SK-N-SH (cell line): Measurements from ENCODE around the gene TBC1D13. TPM values are rescaled to one million over a fixed set of nuclear protein-coding genes. Genes with fewer than 3 reads are reported as not detected.

ENCODE experiments used
- CTCF ChIA-PET: fragments of 300-600, 350-600 bp; formaldehyde crosslinking; extraction: SDS; loops from one replicate; lab custom pipeline; 2021; lab: Yijun Ruan, JAX
- POLR2A ChIA-PET: fragments of 350-600 bp; sonication (Branson Sonifier 250); formaldehyde crosslinking; extraction: SDS; loops from one replicate; lab custom pipeline; 2020; ENCODE audit warnings: antibody characterized with exemption, inconsistent platforms; lab: Yijun Ruan, JAX
- DNase-seq: peaks from one replicate; pipeline ENCODE4 v3.0.0; 2012
- H2AFZ ChIP-seq: fragments of 200-600 bp; sonication (generic); 2 replicates; pipeline ENCODE4 v1.8.1; 2016; ENCODE audit warnings: antibody characterized with exemption, mild to moderate bottlenecking, low read depth
- H3F3A ChIP-seq: fragments of 200-600 bp; sonication (generic); replicated peaks from 2 replicates; pipeline ENCODE3; 2016; ENCODE audit warnings: antibody characterized with exemption, mild to moderate bottlenecking; ENCODE audit not compliant: insufficient read depth
- H3K27ac ChIP-seq, 2 experiments: fragments of 200-500 bp in 1 of 2; fragments of 200-600 bp in 1 of 2; sonication (Bioruptor generic) in 1 of 2; sonication (generic), shearing (Covaris generic) in 1 of 2; 2 replicates each; pipeline versions ENCODE4 v1.5.1 to v1.6.1; 2014 to 2016; ENCODE audit warnings: low read depth in 2 of 2, inconsistent platforms in 1 of 2, low read length in 1 of 2, mild to moderate bottlenecking in 1 of 2, mixed read lengths in 1 of 2
- H3K27me3 ChIP-seq: fragments of 200-600 bp; sonication (generic), shearing (Covaris generic); 2 replicates; pipeline ENCODE4 v1.6.1; 2016; ENCODE audit warnings: mixed run types; ENCODE audit not compliant: insufficient read depth
- H3K36me3 ChIP-seq, 2 experiments: fragments of 200-500 bp in 1 of 2; fragments of 200-600 bp in 1 of 2; sonication (Bioruptor generic) in 1 of 2; sonication (generic) in 1 of 2; replicated peaks in 1 of 2; 2 replicates each; pipeline versions ENCODE3 to v1.5.1; 2014 to 2016; ENCODE audit warnings: low read length in 1 of 2, mild to moderate bottlenecking in 1 of 2; ENCODE audit not compliant: insufficient read depth in 2 of 2, control insufficient read depth in 1 of 2
- H3K4me1 ChIP-seq, 2 experiments: fragments of 200-500 bp in 1 of 2; fragments of 200-600 bp in 1 of 2; sonication (Bioruptor generic) in 1 of 2; sonication (generic), shearing (Covaris generic) in 1 of 2; 2 replicates each; pipeline versions ENCODE4 v1.5.1 to v1.6.1; 2014 to 2016; ENCODE audit warnings: low read depth in 1 of 2, low read length in 1 of 2, mixed run types in 1 of 2; ENCODE audit not compliant: insufficient read depth in 2 of 2, control insufficient read depth in 1 of 2
- H3K4me2 ChIP-seq: fragments of 200-600 bp; sonication (generic), shearing (Covaris generic); 2 replicates; pipeline ENCODE4 v1.6.1; 2017; ENCODE audit warnings: mixed run types
- H3K4me3 ChIP-seq, 2 experiments: fragments of 200-500 bp in 1 of 2; fragments of 200-600 bp in 1 of 2; sonication (Bioruptor generic) in 1 of 2; sonication (generic), shearing (Covaris generic) in 1 of 2; 2 replicates each; pipeline versions ENCODE4 v1.5.1 to v1.8.1; 2014 to 2016; ENCODE audit warnings: low read depth in 2 of 2, inconsistent platforms in 1 of 2, low read length in 1 of 2, mild to moderate bottlenecking in 1 of 2, mixed read lengths in 1 of 2, moderate library complexity in 1 of 2
- H3K79me2 ChIP-seq: fragments of 200-600 bp; sonication (generic); 2 replicates; pipeline ENCODE4 v1.8.1; 2017; ENCODE audit warnings: mild to moderate bottlenecking; ENCODE audit not compliant: insufficient read depth
- H3K9ac ChIP-seq: fragments of 200-600 bp; sonication (generic); 2 replicates; pipeline ENCODE4 v1.6.1; 2017; ENCODE audit warnings: mixed run types
- H3K9me2 ChIP-seq: fragments of 200-600 bp; sonication (generic); 2 replicates; pipeline ENCODE4 v1.6.1; 2017; ENCODE audit warnings: mixed run types
- H3K9me3 ChIP-seq: fragments of 200-600 bp; sonication (generic); 2 replicates; pipeline ENCODE4 v1.6.1; 2017; ENCODE audit warnings: mixed run types, mild to moderate bottlenecking, moderate library complexity
- H4K20me1 ChIP-seq: fragments of 200-600 bp; sonication (generic); 2 replicates; pipeline ENCODE4 v1.6.1; 2017; ENCODE audit warnings: mild to moderate bottlenecking, mixed run types; ENCODE audit not compliant: insufficient read depth
- EP300 ChIP-seq, 2 experiments: IDR thresholded peaks; 2 replicates each; pipeline versions ENCODE4 v1.4.0 to v1.6.1; 2012; ENCODE audit warnings: borderline replicate concordance in 1 of 2, low read depth in 1 of 2, low read length in 1 of 2
- EZH2phosphoT487 ChIP-seq: fragments of 200-600 bp; sonication (generic); IDR thresholded peaks from 2 replicates; pipeline ENCODE4 v1.6.1; 2017; ENCODE audit warnings: low read depth, mixed run types, mild to moderate bottlenecking, antibody characterized with exemption, moderate library complexity, borderline replicate concordance
- FOXJ3 ChIP-seq: sonication (generic); formaldehyde crosslinking; IDR thresholded peaks from 2 replicates; pipeline ENCODE4 v1.5.1; 2020; ENCODE audit warnings: mild to moderate bottlenecking, missing genetic modification reagents
- GABPA ChIP-seq: IDR thresholded peaks from 2 replicates; pipeline ENCODE4 v1.4.0; 2012; ENCODE audit warnings: low read depth, mild to moderate bottlenecking
- RXRA ChIP-seq: IDR thresholded peaks from 2 replicates; pipeline ENCODE4 v1.4.0; 2012; ENCODE audit warnings: low read depth, mild to moderate bottlenecking, borderline replicate concordance
- TCF12 ChIP-seq: IDR thresholded peaks from 2 replicates; pipeline ENCODE4 v1.4.0; 2012
- YY1 ChIP-seq: IDR thresholded peaks from 2 replicates; pipeline ENCODE4 v1.4.0; 2012; ENCODE audit warnings: low read depth, mild to moderate bottlenecking
- WGBS: methylation state at CpG from one replicate; pipeline ENCODE4 v1.1.6; 2017; ENCODE audit warnings: low lambda C conversion rate; 5-methylcytosine and 5-hydroxymethylcytosine counted together
- polyA plus RNA-seq, 3 experiments: library from polyadenylated mRNA; depleted of rRNA; stranded (reverse); fragments of >200 nt; gene quantifications; 2 replicates each; pipeline ENCODE4 v1.2.3, GENCODE V29; 2012
- TF ChIP-seq, protein P1 (sequence below): fragments of 200-600 bp; sonication (generic); IDR thresholded peaks from 2 replicates; pipeline ENCODE4 v1.6.1; 2017; ENCODE audit warnings: antibody characterized with exemption, mild to moderate bottlenecking, moderate library complexity
- TF ChIP-seq, protein P2 (sequence below): IDR thresholded peaks from 2 replicates; pipeline ENCODE4 v1.4.0; 2012; ENCODE audit warnings: low read depth, borderline replicate concordance
- TF ChIP-seq, protein P3 (sequence below): IDR thresholded peaks from 2 replicates; pipeline ENCODE4; 2012

Gene TBC1D13
- polyA plus RNA-seq, 1 of the 3 experiments (the other 2 are of a cell fraction), result 19.1 TPM

DNA sequence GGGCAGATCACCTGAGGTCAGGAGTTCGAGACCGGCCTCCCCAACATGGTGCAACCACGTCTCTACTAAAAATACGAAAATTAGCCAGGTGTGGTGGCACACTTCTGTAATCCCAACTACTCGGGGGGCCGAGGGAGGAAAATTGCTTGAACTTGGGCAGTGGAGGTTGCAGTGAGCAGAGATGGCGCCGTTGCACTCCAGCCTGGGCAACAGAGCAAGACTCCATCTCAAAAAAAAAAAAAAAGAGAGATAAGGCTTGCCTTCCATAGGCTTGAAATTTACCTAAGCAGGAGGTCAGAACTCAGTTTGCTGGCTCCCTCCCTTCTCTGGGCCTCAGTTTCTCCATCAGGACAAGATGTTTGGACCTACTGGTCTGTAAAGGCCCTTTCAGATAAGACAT is 41.2 kb downstream of the TBC1D13 start:
- Histone ChIP-seq H3K9ac (no peak overlapping the region), H3K27ac (no peak overlapping the region), H2AFZ (no peak overlapping the region), H3K79me2 (peaks cover 25% of the 10 kb centered on the region; the same call in 1 of the 2 replicates), H3K27me3 (no peaks in the 10 kb centered on the region), H3K4me2 (peak overlapping the region; percentile 92), H3K9me2 (no peaks in the 10 kb centered on the region), H3K4me3 (peak overlapping the region in 1 of 2 experiments; percentile 75; a peak in 1 of 4 replicates), H3K36me3 (peaks cover 26 to 36% of the 10 kb centered on the region in 2 experiments), H3K4me1 (peaks cover 0 to 6% of the 10 kb centered on the region in 2 experiments; a peak in 1 of 4 replicates), H3K9me3 (no peaks in the 10 kb centered on the region), H4K20me1 (no peaks in the 10 kb centered on the region), H3F3A (peaks cover 16% of the 10 kb centered on the region)
- POLR2A ChIA-PET, result interaction anchor here (0.9 kb wide), 1 partner anchor 10 kb away, joined by 3 read pairs; the partner anchor contains the start of gene ENDOG
- TF ChIP-seq, protein P1, sequence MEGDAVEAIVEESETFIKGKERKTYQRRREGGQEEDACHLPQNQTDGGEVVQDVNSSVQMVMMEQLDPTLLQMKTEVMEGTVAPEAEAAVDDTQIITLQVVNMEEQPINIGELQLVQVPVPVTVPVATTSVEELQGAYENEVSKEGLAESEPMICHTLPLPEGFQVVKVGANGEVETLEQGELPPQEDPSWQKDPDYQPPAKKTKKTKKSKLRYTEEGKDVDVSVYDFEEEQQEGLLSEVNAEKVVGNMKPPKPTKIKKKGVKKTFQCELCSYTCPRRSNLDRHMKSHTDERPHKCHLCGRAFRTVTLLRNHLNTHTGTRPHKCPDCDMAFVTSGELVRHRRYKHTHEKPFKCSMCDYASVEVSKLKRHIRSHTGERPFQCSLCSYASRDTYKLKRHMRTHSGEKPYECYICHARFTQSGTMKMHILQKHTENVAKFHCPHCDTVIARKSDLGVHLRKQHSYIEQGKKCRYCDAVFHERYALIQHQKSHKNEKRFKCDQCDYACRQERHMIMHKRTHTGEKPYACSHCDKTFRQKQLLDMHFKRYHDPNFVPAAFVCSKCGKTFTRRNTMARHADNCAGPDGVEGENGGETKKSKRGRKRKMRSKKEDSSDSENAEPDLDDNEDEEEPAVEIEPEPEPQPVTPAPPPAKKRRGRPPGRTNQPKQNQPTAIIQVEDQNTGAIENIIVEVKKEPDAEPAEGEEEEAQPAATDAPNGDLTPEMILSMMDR, result 0 out of 2 replicates have a peak, but pooled peaks have one; percentile 11
- TF ChIP-seq RXRA, result no peak
- no peak for DNase-seq
- WGBS, result 99% methylated on average over 8 of the region's 8 CpGs
- CTCF ChIA-PET, result interaction anchor here (2.2 to 3.7 kb wide), 2 partner anchors 10 to 100 kb away, joined by 6 to 34 read pairs; partner anchors contain the start of gene ENDOG

DNA sequence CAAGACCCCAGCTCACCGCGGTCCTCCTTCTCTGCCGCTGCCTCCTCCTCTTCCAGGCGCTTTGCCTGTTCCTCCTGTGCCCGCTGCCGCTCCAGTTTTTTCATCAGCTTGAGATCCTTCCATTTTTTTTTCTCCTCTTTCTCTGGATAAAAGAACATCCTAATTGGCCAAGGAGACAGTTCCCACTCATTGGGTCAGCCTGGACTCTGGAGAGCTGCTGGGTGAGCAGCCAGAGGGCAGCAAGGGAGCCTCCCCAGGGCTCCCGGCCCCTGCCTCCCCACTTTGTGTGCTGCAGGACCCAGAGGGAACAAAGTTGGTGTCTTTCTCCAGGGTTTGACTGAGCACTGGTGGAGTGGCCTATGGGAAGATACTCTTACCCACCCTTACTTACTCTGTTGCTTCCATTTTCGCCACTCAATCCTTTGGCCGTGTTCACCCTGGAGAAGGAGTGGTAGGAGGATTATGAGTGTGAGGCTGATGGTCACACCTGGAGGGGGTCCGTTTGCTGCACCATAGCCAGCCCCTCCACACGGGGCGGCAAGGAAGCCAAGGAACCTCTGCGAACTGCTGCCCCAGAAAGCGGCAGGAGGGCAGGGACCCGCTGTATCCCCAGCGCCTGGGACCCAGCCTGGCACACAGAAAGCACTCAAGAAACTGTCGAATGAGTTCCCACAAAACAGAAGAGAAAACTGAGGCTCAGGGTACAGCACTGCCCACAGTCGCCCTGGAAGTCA is 41.8 kb downstream of the TBC1D13 start:
- H3K79me2 ChIP-seq, result peaks cover 25% of the 10 kb centered on the region; the same call in 1 of the 2 replicates
- TF ChIP-seq FOXJ3 (no peak), GABPA (no peak), YY1 (no peak), RXRA (no peak), TCF12 (no peak), EZH2phosphoT487 (no peak), EP300 (IDR thresholded peaks at IDR 0.05; ENCODE audit: borderline replicate concordance in 1 of 2, low read depth in 1 of 2, low read length in 1 of 2) (no peak)
- TF ChIP-seq, protein P2, sequence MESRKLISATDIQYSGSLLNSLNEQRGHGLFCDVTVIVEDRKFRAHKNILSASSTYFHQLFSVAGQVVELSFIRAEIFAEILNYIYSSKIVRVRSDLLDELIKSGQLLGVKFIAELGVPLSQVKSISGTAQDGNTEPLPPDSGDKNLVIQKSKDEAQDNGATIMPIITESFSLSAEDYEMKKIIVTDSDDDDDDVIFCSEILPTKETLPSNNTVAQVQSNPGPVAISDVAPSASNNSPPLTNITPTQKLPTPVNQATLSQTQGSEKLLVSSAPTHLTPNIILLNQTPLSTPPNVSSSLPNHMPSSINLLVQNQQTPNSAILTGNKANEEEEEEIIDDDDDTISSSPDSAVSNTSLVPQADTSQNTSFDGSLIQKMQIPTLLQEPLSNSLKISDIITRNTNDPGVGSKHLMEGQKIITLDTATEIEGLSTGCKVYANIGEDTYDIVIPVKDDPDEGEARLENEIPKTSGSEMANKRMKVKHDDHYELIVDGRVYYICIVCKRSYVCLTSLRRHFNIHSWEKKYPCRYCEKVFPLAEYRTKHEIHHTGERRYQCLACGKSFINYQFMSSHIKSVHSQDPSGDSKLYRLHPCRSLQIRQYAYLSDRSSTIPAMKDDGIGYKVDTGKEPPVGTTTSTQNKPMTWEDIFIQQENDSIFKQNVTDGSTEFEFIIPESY, result no peak
- TF ChIP-seq, protein P3, sequence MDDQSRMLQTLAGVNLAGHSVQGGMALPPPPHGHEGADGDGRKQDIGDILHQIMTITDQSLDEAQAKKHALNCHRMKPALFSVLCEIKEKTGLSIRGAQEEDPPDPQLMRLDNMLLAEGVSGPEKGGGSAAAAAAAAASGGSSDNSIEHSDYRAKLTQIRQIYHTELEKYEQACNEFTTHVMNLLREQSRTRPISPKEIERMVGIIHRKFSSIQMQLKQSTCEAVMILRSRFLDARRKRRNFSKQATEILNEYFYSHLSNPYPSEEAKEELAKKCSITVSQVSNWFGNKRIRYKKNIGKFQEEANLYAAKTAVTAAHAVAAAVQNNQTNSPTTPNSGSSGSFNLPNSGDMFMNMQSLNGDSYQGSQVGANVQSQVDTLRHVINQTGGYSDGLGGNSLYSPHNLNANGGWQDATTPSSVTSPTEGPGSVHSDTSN, result no peak
- no peak for DNase-seq
- H3K36me3 ChIP-seq, result peaks cover 26 to 30% of the 10 kb centered on the region in 2 experiments
- H2AFZ ChIP-seq, result no peak overlapping the region; the same call in none of the 2 replicates
- H3K9me2 ChIP-seq, result no peaks in the 10 kb centered on the region
- peaks cover 16% of the 10 kb centered on the region for H3F3A ChIP-seq
- H3K27ac ChIP-seq, result peak overlapping the region; percentile 42 to 61; a peak in 3 of 4 replicates
- H3K4me2 ChIP-seq, result peak overlapping the region; percentile 92
- ChIA-PET POLR2A (interaction anchor here (0.9 to 1.5 kb wide), 6 partner anchors 8 to 23 kb away, joined by 3 to 13 read pairs (median 4); partner anchors contain the start of gene ENDOG), CTCF (interaction anchor here (1.3 to 3.7 kb wide), 4 partner anchors 10 to 127 kb away, joined by 3 to 34 read pairs (median 6); partner anchors contain the start of genes ENDOG and PKN3)
- H3K9ac ChIP-seq, result peak overlapping the region; percentile 70
- peaks cover 0 to 6% of the 10 kb centered on the region in 2 experiments; a peak in 1 of 4 replicates for H3K4me1 ChIP-seq
- WGBS, result 38% methylated on average over 15 of the region's 18 CpGs
- H3K4me3 ChIP-seq, result peak overlapping the region; percentile 70 to 75
- H4K20me1 ChIP-seq, result no peaks in the 10 kb centered on the region
- H3K9me3 ChIP-seq, result no peaks in the 10 kb centered on the region
- H3K27me3 ChIP-seq, result no peaks in the 10 kb centered on the region
